Measurements from ENCODE around the gene C3orf20. TPM values are rescaled to one million over a fixed set of nuclear protein-coding genes. Genes with fewer than 3 reads are reported as not detected.
A peak's percentile ranks its signal among the peaks of the same experiment; 100 is the strongest.

The C3orf20 gene
- total RNA-seq, 1 experiment from 2014 or later = not detected

GRCh38 chr3:14633417-14633816, 41.5 kb upstream of the C3orf20 start:
- intact Hi-C loops (cut with micrococcal nuclease) = loop anchor here (1.0 to 5.0 kb wide), 2 partner anchors 149 to 288 kb away; no protein-coding TSS in a partner anchor
- Mint-ChIP-seq H3K4me3 (ENCODE audit: unreplicated experiment) (no peak overlapping the region), H3K4me1 (ENCODE audit: insufficient read depth, unreplicated experiment) (no peaks in the 10 kb centered on the region), H3K27me3 (ENCODE audit: insufficient read depth, unreplicated experiment) (peaks cover 13% of the 10 kb centered on the region), H3K36me3 (ENCODE audit: insufficient read depth, unreplicated experiment) (no peaks in the 10 kb centered on the region), H3K27ac (ENCODE audit: low read depth, unreplicated experiment) (no peak overlapping the region), H3K9me3 (ENCODE audit: unreplicated experiment) (no peaks in the 10 kb centered on the region)
- no peak for TF ChIP-seq CTCF (IDR thresholded peaks at IDR 0.05; ENCODE audit: unreplicated experiment)
- no peak for DNase-seq (ENCODE audit: unreplicated experiment)
- BruUV-seq (replicated peaks) = no TSS peak
- CTCF ChIA-PET = interaction anchor here (0.6 to 1.0 kb wide), 3 partner anchors 11 to 99 kb away, joined by 3 to 4 read pairs (median 3); no protein-coding TSS in a partner anchor
- POLR2A ChIA-PET = no interaction called here

- H3K27ac Mint-ChIP-seq (ENCODE audit: low read depth, unreplicated experiment) = no peak overlapping the region
- no peaks in the 10 kb centered on the region for H3K4me1 Mint-ChIP-seq (ENCODE audit: insufficient read depth, unreplicated experiment)
- H3K27me3 Mint-ChIP-seq (ENCODE audit: insufficient read depth, unreplicated experiment) = peaks cover 13% of the 10 kb centered on the region
- ChIA-PET POLR2A (no interaction called here), CTCF (interaction anchor here (1.0 kb wide), 1 partner anchor 11 kb away, joined by 3 read pairs; no protein-coding TSS in a partner anchor)
- H3K4me3 Mint-ChIP-seq (ENCODE audit: unreplicated experiment) = no peak overlapping the region
- peak; percentile 73 for DNase-seq (ENCODE audit: unreplicated experiment)
- H3K36me3 Mint-ChIP-seq (ENCODE audit: insufficient read depth, unreplicated experiment) = no peaks in the 10 kb centered on the region
- H3K9me3 Mint-ChIP-seq (ENCODE audit: unreplicated experiment) = no peaks in the 10 kb centered on the region
- TF ChIP-seq CTCF (IDR thresholded peaks at IDR 0.05; ENCODE audit: unreplicated experiment) = peak; percentile 74
- intact Hi-C loops (cut with micrococcal nuclease) = loop anchor here (1.0 to 5.0 kb wide), 2 partner anchors 148 to 287 kb away; no protein-coding TSS in a partner anchor
- BruUV-seq (replicated peaks) = no TSS peak
These were observed 41.0 kb upstream of the C3orf20 start for GRCh38 chr3:14633819-14634424.

GRCh38 chr3:14634763-14635400, 40.1 kb upstream of the C3orf20 start:
- Mint-ChIP-seq H3K4me3 (ENCODE audit: unreplicated experiment) (no peak overlapping the region), H3K4me1 (ENCODE audit: insufficient read depth, unreplicated experiment) (peaks cover 2% of the 10 kb centered on the region), H3K36me3 (ENCODE audit: insufficient read depth, unreplicated experiment) (no peaks in the 10 kb centered on the region), H3K27ac (ENCODE audit: low read depth, unreplicated experiment) (no peak overlapping the region), H3K27me3 (ENCODE audit: insufficient read depth, unreplicated experiment) (peaks cover 13% of the 10 kb centered on the region), H3K9me3 (ENCODE audit: unreplicated experiment) (no peaks in the 10 kb centered on the region)
- CTCF ChIA-PET = interaction anchor here (0.5 to 1.5 kb wide), 5 partner anchors 8 to 287 kb away, joined by 3 to 5 read pairs (median 3); no protein-coding TSS in a partner anchor
- no peak for TF ChIP-seq CTCF (IDR thresholded peaks at IDR 0.05; ENCODE audit: unreplicated experiment)
- BruUV-seq (replicated peaks) = no TSS peak
- POLR2A ChIA-PET = interaction anchor here (1.5 kb wide), 1 partner anchor 17 kb away, joined by 3 read pairs; the partner anchor contains the start of gene CCDC174
- DNase-seq (ENCODE audit: unreplicated experiment) = no peak
- intact Hi-C loops (cut with micrococcal nuclease) = loop anchor here (5.0 kb wide), 1 partner anchor 147 kb away; no protein-coding TSS in a partner anchor

- Mint-ChIP-seq H3K27me3 (ENCODE audit: insufficient read depth, unreplicated experiment) (peaks cover 13% of the 10 kb centered on the region), H3K4me1 (ENCODE audit: insufficient read depth, unreplicated experiment) (peaks cover 9% of the 10 kb centered on the region), H3K27ac (ENCODE audit: low read depth, unreplicated experiment) (no peak overlapping the region), H3K9me3 (ENCODE audit: unreplicated experiment) (no peaks in the 10 kb centered on the region), H3K36me3 (ENCODE audit: insufficient read depth, unreplicated experiment) (no peaks in the 10 kb centered on the region), H3K4me3 (ENCODE audit: unreplicated experiment) (no peak overlapping the region)
- no TSS peak for BruUV-seq (replicated peaks)
- POLR2A ChIA-PET = no interaction called here
- no peak for TF ChIP-seq CTCF (IDR thresholded peaks at IDR 0.05; ENCODE audit: unreplicated experiment)
- CTCF ChIA-PET = interaction anchor here (0.9 to 1.5 kb wide), 4 partner anchors 10 to 284 kb away, joined by 3 to 5 read pairs (median 3); no protein-coding TSS in a partner anchor
- intact Hi-C loops (cut with micrococcal nuclease) = no loop called here
- DNase-seq (ENCODE audit: unreplicated experiment) = no peak
These were observed 38.3 kb upstream of the C3orf20 start for GRCh38 chr3:14636496-14637087.

Data from MCF 10A (cell line).